ENCODE results near the gene ARID5A.

- TF ChIP-seq EZH2 (IDR thresholded peaks at IDR 0.05; ENCODE audit: low read depth, unreplicated experiment), result no peak
- no peak for TF ChIP-seq CTCF (conservative IDR thresholded peaks at IDR 0.05; ENCODE audit: low read depth in 2 of 2)
- TF ChIP-seq REST (IDR thresholded peaks at IDR 0.05; ENCODE audit: unreplicated experiment), result no peak
- TF ChIP-seq EZH2phosphoT487 (IDR thresholded peaks at IDR 0.05; ENCODE audit: unreplicated experiment), result no peak
- TF ChIP-seq ZNF114 (CRISPR knock-in tag; IDR thresholded peaks at IDR 0.05), result no peak
- no peak for TF ChIP-seq CREB1 (CRISPR knock-in tag; IDR thresholded peaks at IDR 0.05; ENCODE audit: low read depth)
- TF ChIP-seq POLR2AphosphoS5 (IDR thresholded peaks at IDR 0.05; ENCODE audit: low read depth), result no peak
- no peak for TF ChIP-seq NANOG (IDR thresholded peaks at IDR 0.05; ENCODE audit: borderline replicate concordance)
- TF ChIP-seq ZNF331 (CRISPR knock-in tag; IDR thresholded peaks at IDR 0.05; ENCODE audit: low read depth), result no peak
- TF ChIP-seq JUNB (IDR thresholded peaks at IDR 0.05; ENCODE audit: unreplicated experiment), result no peak
Observed at GRCh38 chr2:96501886-96502810, 34.4 kb upstream of the ARID5A start.
